ENCODE measurements around the gene SCAANT1.

SCAANT1 gene

GRCh38 chr3:63908776-63909175 lies 3.4 kb downstream of the SCAANT1 start:
- no peaks in the 10 kb centered on the region for H3K27me3 Mint-ChIP-seq
- H3K36me3 Mint-ChIP-seq (ENCODE audit: insufficient read depth) = peaks cover 19% of the 10 kb centered on the region
- H3K4me3 Mint-ChIP-seq = no peak overlapping the region
- H3K4me1 Mint-ChIP-seq = peaks cover 26% of the 10 kb centered on the region
- H3K9me3 Mint-ChIP-seq = no peaks in the 10 kb centered on the region
- ATAC-seq (replicated peaks; ENCODE audit: extremely low read depth, poor library complexity, severe bottlenecking) = no peak
- no peak for DNase-seq (ENCODE audit: low spot score in 2 of 2)
- H3K27ac Mint-ChIP-seq (ENCODE audit: low read depth) = peak overlapping the region; percentile 71

GRCh38 chr3:63908081-63908736 lies 4.0 kb downstream of the SCAANT1 start:
- H3K27me3 Mint-ChIP-seq = no peaks in the 10 kb centered on the region
- H3K36me3 Mint-ChIP-seq (ENCODE audit: insufficient read depth) = peaks cover 16% of the 10 kb centered on the region
- H3K9me3 Mint-ChIP-seq = no peaks in the 10 kb centered on the region
- peaks cover 21% of the 10 kb centered on the region for H3K4me1 Mint-ChIP-seq
- H3K4me3 Mint-ChIP-seq = no peak overlapping the region
- no peak for ATAC-seq (replicated peaks; ENCODE audit: extremely low read depth, poor library complexity, severe bottlenecking)
- peak overlapping the region; percentile 71 for H3K27ac Mint-ChIP-seq (ENCODE audit: low read depth)
- DNase-seq (ENCODE audit: low spot score in 2 of 2) = no peak

- Mint-ChIP-seq H3K36me3 (ENCODE audit: insufficient read depth) (peaks cover 5% of the 10 kb centered on the region), H3K4me1 (peaks cover 9% of the 10 kb centered on the region), H3K27me3 (no peaks in the 10 kb centered on the region), H3K27ac (ENCODE audit: low read depth) (peak overlapping the region; percentile 69), H3K9me3 (no peaks in the 10 kb centered on the region), H3K4me3 (no peak overlapping the region)
- ATAC-seq (replicated peaks; ENCODE audit: extremely low read depth, poor library complexity, severe bottlenecking) = no peak
- no peak for DNase-seq (ENCODE audit: low spot score in 2 of 2)
Measured at GRCh38 chr3:63905731-63906620, 6.2 kb downstream of the SCAANT1 start.

DNA sequence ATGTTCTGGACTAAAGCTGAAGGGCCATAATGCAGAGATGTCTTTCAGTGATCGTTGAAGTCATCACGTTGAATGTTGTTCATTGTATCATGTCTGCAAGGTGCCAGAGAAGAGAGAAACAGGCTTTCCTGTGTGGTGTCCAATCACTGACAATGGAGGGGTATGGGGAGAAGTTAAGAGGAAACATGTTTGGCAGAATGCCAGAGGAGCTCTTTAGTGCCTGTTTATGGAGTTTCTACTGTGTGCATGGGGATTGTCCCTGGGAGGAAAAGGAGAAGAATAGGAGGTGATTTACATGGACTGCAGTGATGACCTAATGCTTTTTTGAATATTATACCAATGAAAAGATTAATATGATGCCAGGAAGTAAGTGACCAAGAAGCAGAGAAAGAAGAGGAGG lies 11.7 kb downstream of the SCAANT1 start:
- ATAC-seq (replicated peaks; ENCODE audit: extremely low read depth, poor library complexity, severe bottlenecking) (no peak), DNase-seq (ENCODE audit: low spot score in 2 of 2) (no peak)
- H3K4me3 Mint-ChIP-seq = no peak overlapping the region
- no peak overlapping the region for H3K27ac Mint-ChIP-seq (ENCODE audit: low read depth)
- no peaks in the 10 kb centered on the region for H3K27me3 Mint-ChIP-seq
- H3K9me3 Mint-ChIP-seq = no peaks in the 10 kb centered on the region
- H3K36me3 Mint-ChIP-seq (ENCODE audit: insufficient read depth) = peaks cover 9% of the 10 kb centered on the region
- peaks cover 16% of the 10 kb centered on the region for H3K4me1 Mint-ChIP-seq

DNA sequence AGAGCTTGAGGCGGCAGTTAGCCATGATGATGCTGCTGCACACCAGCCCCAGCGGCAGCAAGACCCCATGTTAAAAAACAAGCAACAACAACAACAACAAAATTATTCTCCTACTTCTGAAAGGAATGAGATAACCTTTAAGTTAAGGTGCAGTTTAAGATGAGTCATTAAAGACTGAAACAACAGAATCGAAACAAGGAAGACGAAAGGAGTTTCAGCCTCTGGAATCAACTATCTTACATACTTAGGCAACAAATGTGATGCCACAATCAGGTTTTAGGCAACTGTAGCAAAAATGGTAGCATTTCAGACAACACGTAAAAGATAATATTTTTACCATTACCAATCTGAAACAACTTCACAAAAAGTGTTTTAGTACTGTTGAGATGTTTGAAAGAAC lies 12.2 kb downstream of the SCAANT1 start:
- no peak for ATAC-seq (replicated peaks; ENCODE audit: extremely low read depth, poor library complexity, severe bottlenecking)
- H3K9me3 Mint-ChIP-seq = no peaks in the 10 kb centered on the region
- H3K27ac Mint-ChIP-seq (ENCODE audit: low read depth) = no peak overlapping the region

DNA sequence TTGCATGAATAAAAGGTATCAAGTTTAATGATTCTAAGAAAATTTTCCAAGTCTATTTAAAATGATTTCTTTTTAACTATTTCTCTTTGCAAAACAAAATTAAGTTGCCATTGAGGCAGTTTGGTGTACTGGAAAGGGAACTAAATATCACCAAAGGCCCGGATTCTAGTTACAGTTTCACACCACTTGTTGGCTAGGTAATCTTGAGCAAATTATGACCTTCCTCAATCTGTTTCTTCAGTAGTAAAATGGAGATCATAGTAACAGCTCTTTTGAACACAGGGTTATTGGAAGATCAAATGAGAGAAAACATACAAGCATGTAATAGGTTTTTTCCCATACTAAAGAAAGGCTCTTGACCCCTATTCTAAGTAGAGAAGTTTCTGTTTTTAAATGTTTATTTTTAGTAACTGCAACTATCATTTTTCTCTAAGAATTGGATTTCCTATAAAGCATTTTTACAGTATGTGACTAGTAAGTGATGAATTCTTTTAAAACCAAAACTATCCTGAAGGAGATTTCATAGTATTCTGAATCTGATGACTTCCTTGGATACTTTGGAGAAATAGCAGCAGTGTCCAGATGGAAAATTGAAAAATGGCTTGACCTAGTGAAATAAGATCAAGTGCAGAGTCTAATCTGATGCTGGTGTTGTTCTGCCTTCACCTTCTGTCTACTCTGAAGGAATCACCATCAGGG lies 15.7 kb downstream of the SCAANT1 start:
- H3K4me1 Mint-ChIP-seq = peaks cover 51% of the 10 kb centered on the region
- no peak for DNase-seq (ENCODE audit: low spot score in 2 of 2)
- H3K36me3 Mint-ChIP-seq (ENCODE audit: insufficient read depth) = peaks cover 7% of the 10 kb centered on the region
- H3K9me3 Mint-ChIP-seq = no peaks in the 10 kb centered on the region
- H3K4me3 Mint-ChIP-seq = no peak overlapping the region
- no peak for ATAC-seq (replicated peaks; ENCODE audit: extremely low read depth, poor library complexity, severe bottlenecking)
- no peaks in the 10 kb centered on the region for H3K27me3 Mint-ChIP-seq
- peak overlapping the region; percentile 85 for H3K27ac Mint-ChIP-seq (ENCODE audit: low read depth)

More for the DNA sequence above, 12.2 kb downstream of the SCAANT1 start:
- Mint-ChIP-seq H3K36me3 (ENCODE audit: insufficient read depth) (peaks cover 9% of the 10 kb centered on the region), H3K4me1 (peaks cover 19% of the 10 kb centered on the region), H3K27me3 (no peaks in the 10 kb centered on the region), H3K4me3 (no peak overlapping the region)
- no peak for DNase-seq (ENCODE audit: low spot score in 2 of 2)

GRCh38 chr3:63895422-63896189 lies 16.6 kb downstream of the SCAANT1 start:
- Mint-ChIP-seq H3K9me3 (no peaks in the 10 kb centered on the region), H3K4me1 (peaks cover 52% of the 10 kb centered on the region), H3K36me3 (ENCODE audit: insufficient read depth) (peaks cover 7% of the 10 kb centered on the region), H3K27me3 (no peaks in the 10 kb centered on the region), H3K4me3 (no peak overlapping the region), H3K27ac (ENCODE audit: low read depth) (peak overlapping the region; percentile 9)
- DNase-seq (ENCODE audit: low spot score in 2 of 2) = no peak
- ATAC-seq (replicated peaks; ENCODE audit: extremely low read depth, poor library complexity, severe bottlenecking) = no peak

- DNase-seq (ENCODE audit: low spot score in 2 of 2) (no peak), ATAC-seq (replicated peaks; ENCODE audit: extremely low read depth, poor library complexity, severe bottlenecking) (no peak)
- Mint-ChIP-seq H3K27me3 (no peaks in the 10 kb centered on the region), H3K36me3 (ENCODE audit: insufficient read depth) (peaks cover 3% of the 10 kb centered on the region), H3K4me3 (no peak overlapping the region), H3K4me1 (peaks cover 46% of the 10 kb centered on the region), H3K9me3 (no peaks in the 10 kb centered on the region), H3K27ac (ENCODE audit: low read depth) (no peak overlapping the region)
Measured at GRCh38 chr3:63892773-63893352, 19.3 kb downstream of the SCAANT1 start.

- no peaks in the 10 kb centered on the region for H3K9me3 Mint-ChIP-seq
- ATAC-seq (replicated peaks; ENCODE audit: extremely low read depth, poor library complexity, severe bottlenecking) (no peak), DNase-seq (ENCODE audit: low spot score in 2 of 2) (no peak)
- H3K36me3 Mint-ChIP-seq (ENCODE audit: insufficient read depth) = peaks cover 3% of the 10 kb centered on the region
- peaks cover 47% of the 10 kb centered on the region for H3K4me1 Mint-ChIP-seq
- H3K27ac Mint-ChIP-seq (ENCODE audit: low read depth) = no peak overlapping the region
- no peaks in the 10 kb centered on the region for H3K27me3 Mint-ChIP-seq
- no peak overlapping the region for H3K4me3 Mint-ChIP-seq
Measured at GRCh38 chr3:63891518-63891917, 20.7 kb downstream of the SCAANT1 start.

DNA sequence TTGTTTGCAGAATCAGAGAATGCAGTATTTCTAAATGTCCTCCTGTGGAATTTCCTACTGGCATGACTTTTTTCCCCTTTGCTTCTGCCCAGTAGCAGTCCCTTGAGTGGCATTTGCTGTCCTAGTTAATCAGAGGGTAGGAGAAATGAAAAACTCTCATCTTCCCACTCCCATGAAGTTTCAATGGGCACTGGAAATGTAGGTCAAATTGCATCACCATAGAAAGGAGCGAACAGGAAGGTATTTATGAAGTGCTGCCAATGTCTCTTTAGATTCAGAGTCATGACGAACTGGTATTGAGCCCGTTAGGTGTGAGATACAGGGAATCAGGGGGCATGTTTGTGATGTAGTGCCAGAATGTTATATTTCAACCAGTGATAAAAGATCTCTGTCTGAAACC lies 25.3 kb downstream of the SCAANT1 start:
- Mint-ChIP-seq H3K4me3 (no peak overlapping the region), H3K4me1 (peaks cover 38% of the 10 kb centered on the region), H3K36me3 (ENCODE audit: insufficient read depth) (peaks cover 3% of the 10 kb centered on the region), H3K27ac (ENCODE audit: low read depth) (no peak overlapping the region), H3K9me3 (no peaks in the 10 kb centered on the region), H3K27me3 (no peaks in the 10 kb centered on the region)
- DNase-seq (ENCODE audit: low spot score in 2 of 2) (no peak), ATAC-seq (replicated peaks; ENCODE audit: extremely low read depth, poor library complexity, severe bottlenecking) (no peak)

DNA sequence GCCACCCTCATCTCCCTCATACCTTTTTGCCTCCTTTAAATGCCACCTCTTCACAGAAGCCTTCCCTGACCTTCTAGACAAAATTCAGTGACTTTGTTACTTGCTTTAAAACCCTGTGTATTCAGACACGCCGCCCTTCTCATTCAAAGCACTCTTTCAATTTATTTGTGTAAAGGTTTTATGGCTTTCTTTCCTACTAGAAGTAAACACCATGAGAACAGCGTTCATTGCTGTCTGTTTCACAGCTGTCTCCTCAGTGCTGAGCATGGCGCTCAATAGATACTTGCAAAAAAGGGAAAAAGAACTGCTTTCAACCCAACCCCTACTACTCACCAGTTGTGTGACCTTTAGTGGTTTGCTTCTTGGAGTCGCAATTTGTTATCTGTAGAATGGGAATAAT lies 31.5 kb downstream of the SCAANT1 start:
- H3K27ac Mint-ChIP-seq (ENCODE audit: low read depth) = peak overlapping the region; percentile 5
- no peaks in the 10 kb centered on the region for H3K27me3 Mint-ChIP-seq
- no peaks in the 10 kb centered on the region for H3K9me3 Mint-ChIP-seq
- no peaks in the 10 kb centered on the region for H3K36me3 Mint-ChIP-seq (ENCODE audit: insufficient read depth)
- peaks cover 60% of the 10 kb centered on the region for H3K4me1 Mint-ChIP-seq
- H3K4me3 Mint-ChIP-seq = no peak overlapping the region
- ATAC-seq (replicated peaks; ENCODE audit: extremely low read depth, poor library complexity, severe bottlenecking) (no peak), DNase-seq (ENCODE audit: low spot score in 2 of 2) (no peak)
